Nucleus accumbens (tissue), 56 donors: ENCODE results near the gene USP21.
"Not testable (repeated sequence)": the region's sequence is repeated elsewhere in the genome, so short reads cannot be mapped to it uniquely, and the experiment has no call there.

Experiments
- DNase-seq, 56 donors: peaks; one replicate each; lab custom pipeline; 2025; lab: John Stamatoyannopoulos, UW

The USP21 gene, protein sequence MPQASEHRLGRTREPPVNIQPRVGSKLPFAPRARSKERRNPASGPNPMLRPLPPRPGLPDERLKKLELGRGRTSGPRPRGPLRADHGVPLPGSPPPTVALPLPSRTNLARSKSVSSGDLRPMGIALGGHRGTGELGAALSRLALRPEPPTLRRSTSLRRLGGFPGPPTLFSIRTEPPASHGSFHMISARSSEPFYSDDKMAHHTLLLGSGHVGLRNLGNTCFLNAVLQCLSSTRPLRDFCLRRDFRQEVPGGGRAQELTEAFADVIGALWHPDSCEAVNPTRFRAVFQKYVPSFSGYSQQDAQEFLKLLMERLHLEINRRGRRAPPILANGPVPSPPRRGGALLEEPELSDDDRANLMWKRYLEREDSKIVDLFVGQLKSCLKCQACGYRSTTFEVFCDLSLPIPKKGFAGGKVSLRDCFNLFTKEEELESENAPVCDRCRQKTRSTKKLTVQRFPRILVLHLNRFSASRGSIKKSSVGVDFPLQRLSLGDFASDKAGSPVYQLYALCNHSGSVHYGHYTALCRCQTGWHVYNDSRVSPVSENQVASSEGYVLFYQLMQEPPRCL

DNA sequence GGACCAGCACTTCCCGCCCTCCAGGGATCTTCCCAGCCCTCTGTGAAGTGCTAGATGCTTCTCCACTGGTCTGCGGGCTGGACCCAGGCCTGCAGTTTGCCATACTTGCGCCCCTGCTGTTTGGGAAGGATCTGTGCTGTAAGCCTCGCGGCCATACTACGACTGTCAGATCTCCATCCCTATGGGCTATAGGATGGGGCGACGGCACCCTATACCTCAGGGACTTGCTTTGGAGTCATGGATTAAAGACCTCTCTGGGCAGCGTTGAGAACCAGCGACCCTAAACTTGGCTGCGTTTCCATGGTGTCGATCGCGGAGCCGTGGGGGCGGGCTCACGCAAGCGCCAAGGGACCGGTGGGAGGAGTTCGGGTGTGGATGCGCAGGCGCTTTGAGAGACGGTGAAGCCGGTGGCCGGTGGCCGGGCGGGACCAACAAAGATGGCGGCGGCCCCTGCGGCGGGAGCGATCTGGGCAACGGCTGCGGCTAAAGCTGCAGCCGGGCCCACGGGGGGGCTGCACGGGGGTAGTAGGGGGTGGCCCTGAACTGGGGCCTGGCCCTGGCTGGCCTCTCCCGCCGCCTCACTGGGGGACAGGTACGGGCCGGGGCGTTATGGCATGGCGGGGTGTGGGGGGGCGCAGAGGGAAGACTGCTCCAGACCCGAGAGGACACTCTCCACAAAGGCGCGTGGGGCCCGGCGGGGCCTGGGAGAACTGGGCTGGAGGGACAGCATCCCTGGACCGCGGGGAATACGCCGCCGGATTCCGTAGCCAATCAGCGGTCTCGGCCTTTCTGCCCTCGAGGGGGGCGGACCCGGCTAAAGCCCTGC lies at the start of gene USP21:
Gene USP21, plus strand, starts transcription at position 414 of the 826 bp plus-strand sequence. CDS start 1,141 bp downstream, outside the sequence.
- peak; percentile 29 to 95 (median 90) for DNase-seq

- no peak for DNase-seq
These were observed 48.2 kb upstream of the USP21 start for GRCh38 chr1:161111117-161111516.

DNA sequence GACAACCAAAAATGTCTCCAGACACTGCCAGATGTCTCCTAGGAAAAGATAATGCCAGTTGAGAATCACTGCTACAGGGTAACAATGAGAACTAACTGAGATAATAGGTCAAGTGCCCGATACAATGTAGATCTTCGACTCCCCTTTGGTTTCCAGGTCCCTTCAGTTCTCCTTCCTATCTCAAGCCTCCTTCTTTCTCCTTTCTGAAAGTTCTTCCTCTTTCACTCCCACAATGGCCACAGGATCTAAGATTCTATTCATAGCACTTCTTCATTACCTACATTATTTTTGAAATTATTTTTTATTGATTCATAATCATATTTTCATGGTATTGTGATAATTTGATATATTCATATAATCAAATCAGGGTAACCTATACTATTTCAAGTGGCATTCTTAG lies 47.8 kb upstream of the USP21 start:
- DNase-seq: no peak

GRCh38 chr1:161113915-161114314 lies 45.4 kb upstream of the USP21 start:
- no peak for DNase-seq

GRCh38 chr1:161114556-161114955 lies 44.7 kb upstream of the USP21 start:
- DNase-seq: no peak

- no peak for DNase-seq
These were observed 44.1 kb upstream of the USP21 start for GRCh38 chr1:161115132-161115711.

GRCh38 chr1:161115961-161116360 lies 43.3 kb upstream of the USP21 start:
- not testable (repeated sequence) for DNase-seq

DNA sequence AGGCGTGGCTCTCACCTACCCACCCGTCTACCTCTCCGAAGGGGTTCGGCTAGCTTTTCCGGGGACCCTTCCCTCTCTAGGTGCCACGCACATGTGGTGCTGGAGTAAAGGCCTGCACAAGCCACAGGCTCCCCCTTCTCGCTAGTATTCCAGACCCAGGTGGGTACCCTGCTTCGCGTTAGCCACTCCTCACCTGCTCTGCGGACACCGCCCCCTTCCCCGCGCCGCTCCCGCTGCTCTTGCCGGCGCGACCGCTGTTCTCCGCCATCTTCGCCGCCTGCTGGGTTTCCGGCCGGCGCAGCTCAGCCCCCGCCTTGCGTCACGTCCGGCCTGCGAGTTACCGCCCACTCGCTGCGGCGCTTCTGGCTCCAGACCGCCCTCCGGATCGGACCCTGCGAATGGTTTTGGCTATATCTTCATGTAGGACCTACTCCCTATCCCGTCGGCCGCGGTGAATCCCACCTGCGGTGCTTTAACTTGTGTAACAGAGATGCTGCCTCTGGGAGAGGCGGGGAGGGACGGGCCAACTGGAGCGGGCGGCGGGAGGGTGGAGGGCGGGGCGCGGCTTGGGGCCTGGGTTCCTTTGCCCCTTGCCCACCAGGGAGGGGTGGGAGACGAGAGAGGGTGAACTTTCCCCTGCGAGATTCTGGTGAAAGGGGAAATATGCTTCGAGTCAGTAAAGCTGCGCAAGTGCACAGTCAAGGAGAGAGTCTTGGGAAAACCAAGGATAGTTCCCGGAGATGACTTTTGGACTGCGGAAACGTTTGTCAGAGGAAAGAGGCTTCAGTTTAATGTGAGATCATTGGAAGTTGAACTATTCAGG lies 41.3 kb upstream of the USP21 start, which contains the start of the genes NIT1 and PFDN2:
Gene NIT1, plus strand, starts transcription at position 347 of the 823 bp plus-strand sequence. Its CDS starts 72 bp downstream, at position 419.
Gene PFDN2, minus strand, starts transcription at position 279 of the 823 bp plus-strand sequence. Its CDS starts 11 bp downstream, at position 268.
- peak in 55 of 56 donors; percentile 28 to 90 (median 77) for DNase-seq

- DNase-seq: no peak
These were observed 40.0 kb upstream of the USP21 start for GRCh38 chr1:161119092-161119903.

DNA sequence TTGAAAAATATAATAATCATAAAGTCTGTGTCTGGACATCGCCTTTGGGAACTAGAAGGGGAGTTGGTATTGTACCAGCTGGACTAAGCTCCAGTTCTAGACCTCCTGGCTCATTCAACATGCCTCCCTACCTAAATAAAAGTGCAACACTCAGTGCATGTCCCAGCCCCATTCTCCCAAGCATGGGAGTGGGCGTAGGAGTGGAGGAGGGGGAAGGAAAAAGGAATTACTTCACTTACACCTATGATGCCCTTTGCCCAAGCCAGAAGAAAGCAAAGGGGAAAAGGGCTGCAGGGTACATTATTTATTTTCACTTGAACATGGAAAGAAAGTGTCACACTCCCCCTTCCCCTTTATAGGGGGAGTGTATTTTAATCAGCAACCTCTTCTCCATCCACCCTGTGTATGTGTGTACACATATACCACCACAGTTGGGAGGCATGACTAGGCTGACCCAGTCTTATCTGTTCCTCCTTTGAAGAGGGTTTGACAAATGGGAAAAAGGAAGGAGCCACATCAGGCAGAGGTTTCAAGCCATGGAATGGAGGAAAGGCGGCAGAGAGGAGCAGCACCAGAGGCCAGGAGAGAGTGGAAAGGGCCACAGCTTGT lies 38.2 kb upstream of the USP21 start:
- DNase-seq: no peak

GRCh38 chr1:161121834-161122233 lies 37.5 kb upstream of the USP21 start:
- DNase-seq: peak in 1 of 56 donors; percentile 30

GRCh38 chr1:161122967-161123366 lies 36.3 kb upstream of the USP21 start:
- DNase-seq: no peak

- DNase-seq: no peak
These were observed 31.7 kb upstream of the USP21 start for GRCh38 chr1:161127649-161128048.

DNA sequence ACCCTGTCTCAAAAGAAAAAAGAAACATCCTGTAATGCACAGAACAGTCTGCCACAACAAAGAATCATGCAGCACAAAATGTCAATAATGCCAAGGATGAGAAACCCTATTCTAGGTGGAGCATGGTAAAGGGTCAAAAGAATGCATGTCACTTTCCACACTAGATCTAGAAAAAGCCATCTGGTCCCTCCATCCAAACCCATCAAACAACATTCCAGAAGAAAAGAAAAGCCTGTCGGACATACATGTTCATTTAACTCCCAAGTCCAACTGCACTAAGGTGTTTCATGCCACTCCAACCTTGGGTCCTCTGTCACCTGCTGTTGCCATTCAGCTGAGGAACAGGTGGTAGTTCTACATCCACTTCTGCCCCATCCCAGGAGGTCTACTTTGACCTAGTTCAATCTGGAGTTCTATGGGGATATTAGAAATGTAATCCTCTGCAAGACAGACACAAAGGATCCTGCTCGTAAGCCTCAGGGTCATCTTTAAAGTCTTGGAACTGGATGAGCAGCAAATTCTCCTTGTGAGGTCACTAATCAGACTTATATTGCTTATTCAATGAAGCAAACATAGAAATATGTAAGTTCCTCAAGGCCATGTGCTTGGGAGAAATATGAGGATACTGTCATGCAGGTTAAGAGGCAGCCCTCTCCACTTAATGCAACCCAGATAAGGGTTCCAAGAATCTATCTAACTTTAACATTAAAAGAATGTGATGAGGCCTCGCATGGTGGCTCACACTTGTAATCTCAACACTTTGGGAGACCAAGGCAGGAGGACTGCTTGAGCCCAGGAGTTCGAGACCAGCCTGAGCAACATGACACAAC lies 30.5 kb upstream of the USP21 start:
- DNase-seq: no peak

DNA sequence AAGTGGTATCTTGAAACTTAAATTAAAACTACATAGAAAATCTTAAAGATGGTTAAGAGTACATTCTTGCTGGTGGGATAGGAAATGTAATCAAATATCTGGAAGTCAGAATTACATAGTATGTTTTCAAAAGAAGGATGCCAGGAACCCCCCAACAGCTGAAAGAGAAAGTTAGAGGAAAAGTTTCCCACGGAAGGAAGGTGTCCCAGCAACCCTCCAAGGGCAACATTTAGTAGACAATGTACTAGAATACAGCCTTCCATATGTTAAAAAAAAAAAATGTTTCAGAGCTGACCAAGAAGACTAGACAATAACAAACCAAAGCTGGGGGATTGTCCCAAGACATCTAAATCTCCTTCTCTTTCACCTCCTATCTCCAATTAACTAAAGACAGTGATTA lies 29.0 kb upstream of the USP21 start:
- no peak for DNase-seq

GRCh38 chr1:161131523-161132409 lies 27.5 kb upstream of the USP21 start:
- peak in 9 of 56 donors; percentile 5 to 64 (median 36) for DNase-seq
